ENCODE data around the gene ETFBKMT.

DNA sequence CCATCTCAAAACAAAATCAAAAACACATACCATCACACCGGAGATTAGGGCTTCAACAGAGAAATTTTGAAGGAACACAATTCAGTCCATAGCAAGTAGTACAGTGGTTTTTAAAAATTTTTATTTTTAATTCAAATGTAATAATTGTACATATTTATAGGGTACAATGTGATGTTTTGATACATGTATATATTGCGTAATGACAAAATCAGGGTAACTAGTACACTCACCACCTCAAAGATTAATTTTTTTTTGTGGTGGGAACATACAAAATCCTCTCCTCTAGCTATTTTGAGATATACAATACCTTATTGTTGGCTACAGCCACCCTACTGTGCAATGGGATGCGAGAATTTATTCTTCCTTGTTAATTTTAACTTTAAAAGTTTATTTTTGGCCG lies 26.0 kb upstream of the ETFBKMT start:
- TF ChIP-seq, protein P1, sequence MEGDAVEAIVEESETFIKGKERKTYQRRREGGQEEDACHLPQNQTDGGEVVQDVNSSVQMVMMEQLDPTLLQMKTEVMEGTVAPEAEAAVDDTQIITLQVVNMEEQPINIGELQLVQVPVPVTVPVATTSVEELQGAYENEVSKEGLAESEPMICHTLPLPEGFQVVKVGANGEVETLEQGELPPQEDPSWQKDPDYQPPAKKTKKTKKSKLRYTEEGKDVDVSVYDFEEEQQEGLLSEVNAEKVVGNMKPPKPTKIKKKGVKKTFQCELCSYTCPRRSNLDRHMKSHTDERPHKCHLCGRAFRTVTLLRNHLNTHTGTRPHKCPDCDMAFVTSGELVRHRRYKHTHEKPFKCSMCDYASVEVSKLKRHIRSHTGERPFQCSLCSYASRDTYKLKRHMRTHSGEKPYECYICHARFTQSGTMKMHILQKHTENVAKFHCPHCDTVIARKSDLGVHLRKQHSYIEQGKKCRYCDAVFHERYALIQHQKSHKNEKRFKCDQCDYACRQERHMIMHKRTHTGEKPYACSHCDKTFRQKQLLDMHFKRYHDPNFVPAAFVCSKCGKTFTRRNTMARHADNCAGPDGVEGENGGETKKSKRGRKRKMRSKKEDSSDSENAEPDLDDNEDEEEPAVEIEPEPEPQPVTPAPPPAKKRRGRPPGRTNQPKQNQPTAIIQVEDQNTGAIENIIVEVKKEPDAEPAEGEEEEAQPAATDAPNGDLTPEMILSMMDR (IDR thresholded peaks at IDR 0.05; ENCODE audit: low read length), result no peak
- TF ChIP-seq EZH2 (optimal IDR thresholded peaks at IDR 0.05; ENCODE audit: low read depth, low read length) (no peak), EZH2phosphoT487 (IDR thresholded peaks at IDR 0.05; ENCODE audit: low read length) (no peak)
